ENCODE results near the gene TYRP1.
"Not testable (repeated sequence)": the region's sequence is repeated elsewhere in the genome, so short reads cannot be mapped to it uniquely, and the experiment has no call there.

Gene TYRP1, protein sequence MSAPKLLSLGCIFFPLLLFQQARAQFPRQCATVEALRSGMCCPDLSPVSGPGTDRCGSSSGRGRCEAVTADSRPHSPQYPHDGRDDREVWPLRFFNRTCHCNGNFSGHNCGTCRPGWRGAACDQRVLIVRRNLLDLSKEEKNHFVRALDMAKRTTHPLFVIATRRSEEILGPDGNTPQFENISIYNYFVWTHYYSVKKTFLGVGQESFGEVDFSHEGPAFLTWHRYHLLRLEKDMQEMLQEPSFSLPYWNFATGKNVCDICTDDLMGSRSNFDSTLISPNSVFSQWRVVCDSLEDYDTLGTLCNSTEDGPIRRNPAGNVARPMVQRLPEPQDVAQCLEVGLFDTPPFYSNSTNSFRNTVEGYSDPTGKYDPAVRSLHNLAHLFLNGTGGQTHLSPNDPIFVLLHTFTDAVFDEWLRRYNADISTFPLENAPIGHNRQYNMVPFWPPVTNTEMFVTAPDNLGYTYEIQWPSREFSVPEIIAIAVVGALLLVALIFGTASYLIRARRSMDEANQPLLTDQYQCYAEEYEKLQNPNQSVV

DNA sequence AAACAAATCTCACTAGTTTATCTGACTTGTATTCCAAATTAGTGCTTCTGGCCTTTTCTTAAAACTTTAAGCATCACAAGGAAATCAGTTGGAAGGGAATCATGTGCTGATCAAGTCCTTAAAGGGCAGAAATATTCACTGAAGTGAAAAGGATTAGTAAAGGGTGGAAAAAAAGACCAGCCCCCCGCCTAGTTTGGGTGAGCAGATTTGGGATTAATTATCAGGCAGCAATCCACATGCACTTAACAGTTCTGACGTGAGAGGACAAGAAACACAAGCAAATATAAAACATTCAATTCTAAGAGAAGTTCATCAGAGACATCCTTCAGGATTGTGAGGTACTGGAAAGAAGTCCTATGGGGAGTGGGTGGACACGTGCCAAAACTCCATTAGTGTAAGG is at the start of gene TYRP1:
Gene TYRP1, plus strand, starts transcription at position 245 of the 400 bp plus-strand sequence. CDS start 612 bp downstream, outside the sequence.
- no peak for DNase-seq (ENCODE audit: low read depth)

DNA sequence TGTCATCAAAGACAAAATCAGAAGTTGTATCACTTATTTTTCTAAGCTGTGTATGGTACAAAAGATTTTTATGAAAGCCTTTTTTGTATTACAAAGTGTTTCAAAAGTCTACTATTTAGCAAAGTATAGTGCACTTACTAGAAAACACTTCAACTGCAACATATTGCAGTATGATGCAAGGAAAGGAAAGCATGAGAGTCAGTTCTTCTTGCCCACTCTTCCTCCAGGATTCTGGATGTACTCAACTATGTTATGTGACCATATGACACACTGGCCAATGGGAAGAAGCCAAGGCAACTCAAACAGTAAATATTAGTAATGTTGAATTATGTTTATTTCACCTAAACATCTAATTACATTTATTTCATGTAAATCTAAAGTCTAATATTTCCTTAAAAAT is 49.5 kb upstream of the TYRP1 start:
- DNase-seq (ENCODE audit: low read depth) = no peak

DNA sequence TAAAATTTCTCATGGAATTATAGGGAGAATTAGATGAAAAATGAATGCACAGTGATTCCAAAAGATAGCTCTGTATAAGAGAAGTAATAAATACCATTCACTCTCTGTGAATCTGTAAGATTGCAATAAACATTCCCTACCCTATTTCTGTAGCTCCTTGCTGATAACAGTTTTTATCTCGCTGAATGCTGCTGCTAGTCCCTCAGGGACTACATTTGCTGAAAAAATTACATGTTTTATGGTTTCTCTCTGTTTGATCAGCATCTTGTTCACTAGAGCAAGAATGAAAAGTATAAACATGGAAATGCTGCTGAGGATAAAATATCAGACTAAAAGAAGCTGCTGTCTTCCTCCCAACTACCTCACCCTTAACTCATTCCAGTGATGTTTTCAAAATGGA is 44.3 kb upstream of the TYRP1 start:
- DNase-seq (ENCODE audit: low read depth) = no peak

DNA sequence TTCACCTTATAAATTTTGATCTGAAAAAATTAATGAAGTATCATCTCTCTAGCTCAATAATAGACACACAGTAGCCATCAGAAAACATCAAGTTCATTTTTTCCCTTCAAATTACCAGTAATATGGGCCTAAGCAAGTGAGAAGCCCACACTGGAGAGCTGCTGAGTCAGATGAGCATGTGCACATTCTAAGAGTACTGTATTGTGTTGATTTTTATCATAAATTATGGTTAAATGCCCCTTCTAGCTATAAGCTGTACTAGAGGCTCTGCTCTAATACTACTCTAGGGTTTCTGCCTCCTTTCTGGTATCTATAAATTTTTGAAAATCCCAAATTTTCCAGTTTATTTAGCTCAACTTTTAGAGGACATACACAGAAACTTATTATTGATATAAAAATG is 42.1 kb upstream of the TYRP1 start:
- no peak for DNase-seq (ENCODE audit: low read depth)

DNA sequence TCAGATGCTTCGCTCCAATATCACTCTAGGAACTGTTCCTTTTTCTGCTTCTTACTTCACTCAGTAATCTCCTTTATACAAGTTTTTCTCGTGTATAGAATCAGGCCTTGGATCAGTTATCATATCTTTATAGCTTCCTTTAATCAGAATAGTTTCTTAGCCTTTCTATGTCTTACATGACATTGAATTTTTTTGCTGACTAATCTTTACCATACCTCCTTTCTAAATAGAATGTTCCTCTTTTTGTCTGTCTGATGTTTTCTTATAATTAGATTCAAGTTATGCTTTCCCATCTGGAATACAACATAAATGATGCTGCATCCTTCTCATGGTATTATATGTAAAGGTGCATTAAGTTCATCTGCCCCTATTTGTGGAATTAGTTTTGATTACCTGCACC is 40.2 kb upstream of the TYRP1 start:
- no peak for DNase-seq (ENCODE audit: low read depth)

DNA sequence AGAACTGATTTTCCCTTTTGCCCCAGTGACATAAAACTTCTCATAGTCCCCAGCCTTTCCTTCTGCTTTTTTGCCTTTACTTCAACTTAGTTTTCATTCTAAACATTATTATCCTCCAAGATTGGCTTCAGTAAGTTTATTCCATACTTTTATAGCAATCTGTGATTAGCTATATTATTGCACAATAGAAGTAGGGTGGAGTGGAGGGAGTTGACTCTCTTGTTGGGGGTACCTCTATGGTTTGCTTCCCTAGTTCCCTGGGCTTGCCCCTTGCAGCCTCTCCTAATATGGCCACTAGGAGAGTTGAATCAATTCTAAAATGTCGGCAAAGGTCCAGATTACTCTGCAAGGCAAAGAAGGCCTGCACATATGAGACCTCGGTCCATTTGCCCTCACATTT is 36.4 kb upstream of the TYRP1 start:
- DNase-seq (ENCODE audit: low read depth) = no peak

DNA sequence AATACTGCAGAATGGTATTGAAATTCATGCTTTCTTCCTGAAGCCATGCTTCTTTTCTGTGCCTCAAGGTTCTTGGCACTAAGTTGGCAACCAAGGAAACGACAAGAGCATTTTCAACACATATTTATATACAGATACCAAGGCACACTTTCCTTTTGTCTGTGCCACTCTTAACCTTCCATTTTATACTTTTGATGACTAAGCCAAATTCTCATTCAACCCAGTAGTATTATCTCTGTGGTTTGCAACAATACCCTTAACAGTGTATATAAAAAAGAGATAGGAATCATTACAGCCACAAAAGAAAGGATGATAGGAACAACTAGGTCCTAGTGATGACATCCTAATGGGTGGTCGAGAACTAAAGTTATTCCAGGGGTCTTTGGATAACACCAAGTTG is 36.0 kb upstream of the TYRP1 start:
- DNase-seq (ENCODE audit: low read depth) = no peak

DNA sequence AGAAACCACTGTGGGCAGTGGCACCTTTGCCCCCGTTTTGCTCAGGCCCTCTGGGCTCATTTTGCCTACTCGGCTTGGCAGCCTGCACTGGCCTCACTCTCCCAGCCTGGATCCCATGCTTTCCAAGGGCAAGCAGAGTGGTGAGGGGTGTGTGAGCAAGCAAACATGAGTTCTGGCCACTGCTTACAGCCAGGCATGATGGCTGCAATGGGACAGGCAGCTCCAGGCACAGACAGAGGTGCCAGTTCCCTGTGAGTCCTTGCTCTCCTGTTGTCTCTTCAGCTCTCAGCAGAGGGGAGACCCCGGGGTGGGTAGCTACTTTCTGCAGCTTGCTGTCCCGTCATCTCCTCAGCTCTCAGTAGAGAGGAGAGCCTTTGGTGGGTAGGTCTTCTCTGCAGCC is 35.2 kb upstream of the TYRP1 start:
- no peak for DNase-seq (ENCODE audit: low read depth)

DNA sequence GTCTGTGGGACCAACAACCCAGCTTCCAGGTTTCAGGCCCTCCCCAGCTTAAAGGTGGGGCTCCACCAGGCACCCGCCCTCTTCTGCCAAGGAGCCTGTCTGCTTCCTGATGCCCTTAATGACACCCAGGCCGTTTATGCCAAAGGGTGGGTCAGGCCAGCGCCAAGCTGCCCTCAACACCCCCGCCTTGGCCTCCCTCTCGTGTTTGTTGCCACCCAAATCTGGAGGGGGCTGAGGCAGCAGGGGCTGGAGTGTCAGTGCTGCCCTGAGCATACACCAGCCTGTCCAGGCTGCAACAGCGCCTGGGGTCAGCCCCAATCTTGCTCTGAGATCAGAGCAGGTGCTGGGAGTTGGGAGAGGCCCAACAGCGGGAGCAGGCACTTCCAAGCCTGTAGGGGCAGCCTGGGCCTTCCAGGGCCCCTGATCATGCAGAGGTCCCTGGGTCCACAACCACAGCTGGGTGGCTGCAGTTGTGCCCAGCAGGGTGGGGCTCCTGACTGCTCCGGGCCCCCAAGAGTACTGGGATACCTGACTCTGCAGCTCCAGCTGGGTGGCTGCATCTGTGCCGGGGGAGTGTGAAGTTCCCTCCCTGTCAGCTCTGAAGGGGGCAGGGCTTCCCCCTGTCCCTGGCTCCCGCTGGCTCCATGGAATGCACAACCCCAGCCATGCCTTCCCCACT is 34.5 kb upstream of the TYRP1 start:
- no peak for DNase-seq (ENCODE audit: low read depth)

DNA sequence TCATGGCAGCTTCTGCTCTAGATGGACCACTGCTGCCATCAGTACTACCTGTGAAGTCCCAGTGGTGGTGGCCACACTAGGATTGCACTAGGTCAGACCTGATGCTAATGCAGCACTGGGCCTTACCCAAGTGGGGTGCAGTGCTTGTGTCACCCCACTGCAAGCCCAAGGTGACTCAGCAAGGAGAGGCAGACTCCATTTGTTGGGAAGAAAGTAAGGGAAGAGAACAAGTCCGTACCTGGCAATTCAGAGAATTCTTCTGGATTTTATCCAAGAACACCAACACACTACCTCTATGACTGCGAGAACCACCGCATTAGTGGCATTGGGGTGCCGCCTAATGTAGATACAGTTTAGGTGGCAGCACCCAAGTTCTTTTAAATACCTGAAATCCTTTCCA is 34.0 kb upstream of the TYRP1 start:
- DNase-seq (ENCODE audit: low read depth) = no peak

DNA sequence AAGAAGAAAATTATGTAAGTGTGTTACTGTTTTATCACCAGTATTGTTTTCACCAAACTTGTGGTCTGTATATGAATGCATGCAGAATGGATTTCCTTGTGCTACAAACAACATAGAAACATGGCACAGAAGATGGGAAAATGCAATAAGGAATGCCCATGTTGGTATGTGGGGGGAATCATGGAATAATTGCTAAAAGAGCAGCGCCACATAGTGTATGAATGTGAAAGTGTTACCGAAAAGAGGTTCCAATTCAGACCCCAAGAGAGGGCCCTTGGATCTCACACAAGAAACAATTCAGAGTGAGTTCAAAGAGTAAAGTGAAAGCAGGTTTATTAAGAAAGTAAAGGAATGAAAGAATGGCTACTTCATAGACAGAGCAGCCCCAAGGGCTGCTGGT is 26.4 kb upstream of the TYRP1 start:
- no peak for DNase-seq (ENCODE audit: low read depth)

DNA sequence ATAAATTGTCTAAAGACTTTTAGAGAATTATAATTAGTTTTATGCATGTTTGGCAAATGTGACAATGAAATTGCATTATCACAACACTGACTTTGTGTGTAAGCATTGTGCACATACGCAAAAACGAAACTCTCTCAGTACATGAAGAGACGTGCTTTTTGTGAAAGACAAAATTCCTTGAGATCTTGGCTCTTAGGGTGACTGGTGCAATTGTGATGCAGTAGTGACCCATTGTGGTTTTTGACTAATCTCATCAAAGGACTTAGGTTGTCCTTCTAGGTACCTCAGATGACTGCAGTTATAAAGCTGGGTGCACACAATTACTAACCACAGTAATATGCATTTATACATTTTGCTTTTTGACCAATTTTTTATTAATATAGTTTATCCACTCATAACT is 25.3 kb upstream of the TYRP1 start:
- no peak for DNase-seq (ENCODE audit: low read depth)

DNA sequence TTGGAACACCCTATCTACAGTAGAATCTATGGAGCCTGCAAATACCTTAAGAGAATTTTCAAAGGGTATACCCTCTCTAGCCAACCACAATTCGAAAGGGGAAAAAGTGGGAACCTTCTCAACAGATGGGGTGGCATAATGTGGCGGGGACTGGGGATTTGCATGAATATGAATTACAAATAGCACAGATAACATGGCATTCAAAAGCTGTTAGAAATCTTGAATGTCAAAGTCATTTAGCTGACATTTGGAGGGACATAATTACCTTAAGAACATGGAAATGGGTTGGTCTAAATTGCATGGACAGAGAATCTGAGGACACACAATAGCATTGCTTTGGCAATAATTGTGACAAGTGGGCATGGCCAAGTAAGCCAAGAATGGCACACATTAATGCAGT is 23.2 kb upstream of the TYRP1 start:
- DNase-seq (ENCODE audit: low read depth) = no peak

DNA sequence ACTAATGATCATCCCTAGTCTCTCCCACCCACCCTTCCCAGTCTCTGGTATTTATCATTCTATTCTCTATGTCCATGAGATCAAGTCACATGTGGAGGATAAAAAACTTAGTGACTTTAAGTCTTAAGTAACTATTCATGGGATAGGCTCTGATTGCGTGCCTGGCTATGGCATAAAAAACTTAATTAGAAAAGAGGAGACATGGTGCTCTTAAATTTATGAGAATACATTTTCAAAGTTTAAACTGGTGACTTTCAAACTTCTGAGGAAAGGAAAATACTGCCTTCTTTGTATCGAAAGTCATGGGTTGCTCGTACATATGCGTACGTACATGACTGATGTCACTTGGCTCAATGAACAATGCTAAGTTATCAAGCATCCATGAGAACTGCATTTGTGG is 18.2 kb upstream of the TYRP1 start:
- DNase-seq (ENCODE audit: low read depth) = no peak

DNA sequence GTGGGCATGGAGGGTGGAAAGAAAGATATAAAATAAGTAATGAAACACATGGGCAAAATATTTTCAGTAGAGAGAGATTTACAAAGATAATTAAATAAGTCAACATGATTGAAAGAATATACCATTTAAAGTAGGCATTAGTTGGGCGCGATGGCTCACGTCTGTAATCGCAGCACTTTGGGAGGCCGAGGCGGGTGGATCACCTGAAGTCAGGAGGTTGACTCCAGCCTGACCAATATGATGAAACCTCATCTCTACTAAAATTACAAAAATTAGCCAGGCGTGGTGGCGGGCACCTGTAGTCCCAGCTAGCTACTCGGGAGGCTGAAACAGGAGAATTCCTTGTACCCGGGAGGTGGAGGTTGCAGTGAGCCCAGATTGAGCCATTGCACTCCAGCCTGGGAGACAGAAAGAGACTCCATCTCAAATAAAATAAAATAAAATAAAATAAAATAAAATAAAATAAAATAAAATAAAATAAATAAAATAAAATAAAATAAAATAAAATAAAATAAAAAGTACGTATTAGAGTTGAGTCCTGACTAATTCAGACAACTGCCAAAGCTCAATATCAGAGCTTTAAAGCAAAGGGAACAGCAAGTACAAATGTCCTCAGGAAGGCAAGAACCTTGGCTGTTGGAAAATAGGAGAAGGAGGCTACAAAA is 15.6 kb upstream of the TYRP1 start:
- DNase-seq (ENCODE audit: low read depth) = not testable (repeated sequence)

DNA sequence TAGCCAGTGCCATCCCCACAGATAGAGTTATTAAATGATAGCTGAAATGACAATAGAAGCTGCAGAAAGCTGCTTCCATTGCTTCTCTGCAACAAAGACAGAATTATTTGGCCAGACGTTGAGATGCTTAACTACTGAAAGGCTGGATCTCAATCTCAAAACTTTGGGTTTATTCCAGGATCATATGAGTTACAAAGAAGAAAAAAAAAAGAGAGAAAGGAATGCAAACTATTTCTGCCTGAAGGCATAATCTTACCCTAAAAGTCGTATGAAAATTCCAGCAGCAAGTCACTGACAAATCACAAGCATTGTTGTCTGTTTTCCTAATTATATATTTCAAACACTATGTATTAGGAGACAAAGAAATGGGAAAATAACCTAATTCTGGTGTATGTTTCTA is 12.8 kb upstream of the TYRP1 start:
- DNase-seq (ENCODE audit: low read depth) = no peak

DNA sequence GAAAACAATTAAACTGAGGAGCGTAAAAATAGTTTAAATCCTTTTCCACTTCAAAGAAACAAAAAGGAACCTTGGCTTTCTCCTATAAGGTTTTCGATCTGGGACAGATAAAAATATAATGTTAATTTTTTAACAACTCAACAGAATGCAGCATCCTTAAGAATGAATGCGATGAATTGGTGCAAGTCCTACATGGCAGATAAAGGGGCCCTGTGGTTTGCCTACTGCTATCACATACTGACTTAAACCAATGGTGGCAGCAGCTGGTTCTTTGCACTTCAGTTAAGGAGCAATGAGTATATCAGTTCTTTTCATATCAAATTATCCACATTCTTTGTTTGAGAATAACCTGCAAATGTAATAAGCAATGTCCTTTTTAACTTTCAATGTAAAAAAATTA is 12.4 kb upstream of the TYRP1 start:
- no peak for DNase-seq (ENCODE audit: low read depth)

DNA sequence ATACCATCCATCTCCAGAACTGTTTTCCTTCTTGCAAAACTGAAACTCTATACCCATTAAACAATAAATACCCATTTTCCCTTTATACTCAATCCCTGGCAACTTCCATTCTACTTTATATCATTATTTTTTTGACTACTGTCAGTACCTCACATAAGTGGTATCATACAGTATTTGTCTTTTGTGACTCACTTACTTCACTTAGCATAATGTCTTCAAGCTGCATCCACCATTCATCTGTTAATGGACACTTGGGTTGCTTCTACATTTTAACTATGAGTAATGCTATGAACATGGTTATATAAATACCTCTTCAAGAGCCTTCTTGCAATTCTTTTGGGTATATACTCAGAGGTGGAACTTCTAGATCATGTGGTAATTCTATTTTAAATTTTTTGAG is 11.6 kb upstream of the TYRP1 start:
- DNase-seq (ENCODE audit: low read depth) = no peak

DNA sequence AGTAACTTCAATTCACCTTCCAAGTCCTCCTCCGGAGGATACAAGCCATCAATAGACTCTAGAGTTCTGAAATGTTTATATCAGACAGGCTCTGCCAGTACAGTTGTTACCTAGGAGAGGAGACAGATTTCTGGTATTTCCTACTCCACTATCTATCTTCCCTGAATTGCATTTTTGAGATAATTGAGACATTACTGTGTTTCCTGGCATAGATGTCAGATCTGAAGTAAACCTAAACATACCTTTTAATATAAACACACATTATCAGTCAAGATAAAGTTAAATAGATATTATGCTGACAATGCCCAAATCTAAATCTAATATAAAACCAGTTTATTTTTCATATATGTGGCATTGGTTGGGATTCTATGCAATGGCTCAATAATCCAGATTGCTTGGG is 8.2 kb upstream of the TYRP1 start:
- DNase-seq (ENCODE audit: low read depth) = no peak

DNA sequence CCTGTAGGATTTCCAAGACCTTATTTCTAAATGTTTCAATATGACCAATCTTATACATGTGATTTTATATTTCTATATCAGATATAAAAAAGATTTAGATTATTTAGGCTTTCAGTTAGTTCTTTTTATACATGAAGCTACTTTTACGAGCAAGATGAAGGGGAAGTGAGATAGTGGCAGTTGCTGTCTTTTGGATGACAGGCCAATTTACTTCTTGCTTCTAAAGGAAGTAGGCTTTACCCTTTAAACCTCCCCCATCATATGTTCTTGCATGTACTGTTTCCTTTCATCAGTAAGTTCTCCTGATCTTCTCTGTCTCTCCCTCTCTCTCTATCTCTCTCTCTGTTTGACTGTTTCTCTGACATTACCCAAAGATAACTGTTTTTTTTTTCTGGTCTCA is 4.0 kb upstream of the TYRP1 start:
- no peak for DNase-seq (ENCODE audit: low read depth)

DNA sequence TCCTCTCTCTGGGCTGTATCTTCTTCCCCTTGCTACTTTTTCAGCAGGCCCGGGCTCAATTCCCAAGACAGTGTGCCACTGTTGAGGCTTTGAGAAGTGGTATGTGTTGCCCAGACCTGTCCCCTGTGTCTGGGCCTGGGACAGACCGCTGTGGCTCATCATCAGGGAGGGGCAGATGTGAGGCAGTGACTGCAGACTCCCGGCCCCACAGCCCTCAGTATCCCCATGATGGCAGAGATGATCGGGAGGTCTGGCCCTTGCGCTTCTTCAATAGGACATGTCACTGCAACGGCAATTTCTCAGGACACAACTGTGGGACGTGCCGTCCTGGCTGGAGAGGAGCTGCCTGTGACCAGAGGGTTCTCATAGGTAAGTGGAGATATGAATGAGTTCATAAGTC is 828 bp downstream of the TYRP1 start:
- no peak for DNase-seq (ENCODE audit: low read depth)

DNA sequence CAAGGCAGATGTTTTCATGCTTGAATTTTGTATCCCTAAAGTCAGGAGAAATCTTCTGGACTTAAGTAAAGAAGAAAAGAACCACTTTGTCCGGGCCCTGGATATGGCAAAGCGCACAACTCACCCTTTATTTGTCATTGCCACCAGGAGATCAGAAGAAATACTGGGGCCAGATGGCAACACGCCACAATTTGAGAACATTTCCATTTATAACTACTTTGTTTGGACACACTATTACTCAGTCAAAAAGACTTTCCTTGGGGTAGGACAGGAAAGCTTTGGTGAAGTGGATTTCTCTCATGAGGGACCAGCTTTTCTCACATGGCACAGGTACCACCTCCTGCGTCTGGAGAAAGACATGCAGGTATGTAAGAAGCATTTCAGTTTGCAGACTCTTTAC is 2.3 kb downstream of the TYRP1 start:
- DNase-seq (ENCODE audit: low read depth) = no peak
